Parathyroid adenoma (tissue), 2 donors: ENCODE results near the gene CCSER2.

Source experiments
- H2AFZ ChIP-seq: fragments of 300-600 bp; sonication (generic); one replicate; pipeline ENCODE4 v1.7.0; 2017; ENCODE audit warnings: antibody characterized with exemption, mild to moderate bottlenecking
- H3K27ac ChIP-seq: fragments of 300-600 bp; sonication (generic); one replicate; pipeline ENCODE4 v1.7.0; 2017
- H3K27me3 ChIP-seq: fragments of 300-600 bp; sonication (generic); one replicate; pipeline ENCODE4 v1.7.0; 2017; ENCODE audit warnings: low read length; ENCODE audit not compliant: control insufficient read depth, insufficient read depth
- H3K36me3 ChIP-seq: fragments of 300-600 bp; sonication (generic); one replicate; pipeline ENCODE4 v1.7.0; 2017; ENCODE audit warnings: low read length; ENCODE audit not compliant: control insufficient read depth, insufficient read depth
- H3K4me1 ChIP-seq: fragments of 300-600 bp; sonication (generic); one replicate; pipeline ENCODE4 v1.7.0; 2017; ENCODE audit warnings: control low read depth
- H3K4me2 ChIP-seq: fragments of 300-600 bp; sonication (generic); one replicate; pipeline ENCODE4 v1.7.0; 2017; ENCODE audit warnings: low read length
- H3K4me3 ChIP-seq: fragments of 300-600 bp; sonication (generic); one replicate; pipeline ENCODE4 v1.7.0; 2017; ENCODE audit warnings: low read depth, low read length
- H3K79me2 ChIP-seq: fragments of 300-600 bp; sonication (generic); one replicate; pipeline ENCODE4 v1.7.0; 2017; ENCODE audit warnings: control low read depth
- H3K9ac ChIP-seq: fragments of 300-600 bp; sonication (generic); one replicate; pipeline ENCODE4 v1.7.0; 2017; ENCODE audit warnings: mild to moderate bottlenecking
- H3K9me3 ChIP-seq: fragments of 300-600 bp; sonication (generic); one replicate; pipeline ENCODE4 v1.7.0; 2017; ENCODE audit warnings: low read length; ENCODE audit not compliant: control insufficient read depth
- TF ChIP-seq, protein P1 (sequence below): fragments of 300-600 bp; sonication (generic); IDR thresholded peaks from one replicate; pipeline ENCODE4 v1.7.0; 2017; ENCODE audit warnings: antibody characterized with exemption, mild to moderate bottlenecking
- donor health status: primary hyperparathyroidism.

CCSER2 gene

DNA sequence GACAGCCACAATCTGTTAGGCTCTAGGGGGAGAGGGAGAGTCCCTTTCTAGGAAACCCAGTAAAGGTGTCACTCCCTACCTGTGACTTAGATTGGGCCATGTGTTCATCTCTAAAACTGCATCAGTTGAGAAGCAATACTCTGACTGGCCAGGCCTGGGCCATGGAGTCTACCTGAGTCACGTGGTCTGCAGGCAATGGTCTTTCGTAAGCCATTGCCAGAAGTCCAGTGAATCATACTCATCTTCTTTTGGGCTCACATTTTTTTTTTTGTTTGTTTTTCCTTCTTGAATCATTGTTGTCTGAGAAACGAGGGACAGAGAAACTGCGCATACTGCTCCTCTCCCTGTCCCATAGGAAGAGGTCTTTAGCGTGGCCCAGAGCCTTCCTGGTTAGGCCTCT lies 215.6 kb downstream of the CCSER2 start:
- TF ChIP-seq, protein P1, sequence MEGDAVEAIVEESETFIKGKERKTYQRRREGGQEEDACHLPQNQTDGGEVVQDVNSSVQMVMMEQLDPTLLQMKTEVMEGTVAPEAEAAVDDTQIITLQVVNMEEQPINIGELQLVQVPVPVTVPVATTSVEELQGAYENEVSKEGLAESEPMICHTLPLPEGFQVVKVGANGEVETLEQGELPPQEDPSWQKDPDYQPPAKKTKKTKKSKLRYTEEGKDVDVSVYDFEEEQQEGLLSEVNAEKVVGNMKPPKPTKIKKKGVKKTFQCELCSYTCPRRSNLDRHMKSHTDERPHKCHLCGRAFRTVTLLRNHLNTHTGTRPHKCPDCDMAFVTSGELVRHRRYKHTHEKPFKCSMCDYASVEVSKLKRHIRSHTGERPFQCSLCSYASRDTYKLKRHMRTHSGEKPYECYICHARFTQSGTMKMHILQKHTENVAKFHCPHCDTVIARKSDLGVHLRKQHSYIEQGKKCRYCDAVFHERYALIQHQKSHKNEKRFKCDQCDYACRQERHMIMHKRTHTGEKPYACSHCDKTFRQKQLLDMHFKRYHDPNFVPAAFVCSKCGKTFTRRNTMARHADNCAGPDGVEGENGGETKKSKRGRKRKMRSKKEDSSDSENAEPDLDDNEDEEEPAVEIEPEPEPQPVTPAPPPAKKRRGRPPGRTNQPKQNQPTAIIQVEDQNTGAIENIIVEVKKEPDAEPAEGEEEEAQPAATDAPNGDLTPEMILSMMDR: no peak
- H3K79me2 ChIP-seq: no peaks in the 10 kb centered on the region

GRCh38 chr10:84545651-84546050 lies 217.3 kb downstream of the CCSER2 start:
- H3K4me1 ChIP-seq: peaks cover 6% of the 10 kb centered on the region
- H3K9ac ChIP-seq: no peak overlapping the region
- no peaks in the 10 kb centered on the region for H3K79me2 ChIP-seq
- no peak overlapping the region for H3K4me2 ChIP-seq
- TF ChIP-seq, protein P1: no peak
- H3K4me3 ChIP-seq: no peak overlapping the region
- H3K9me3 ChIP-seq: no peaks in the 10 kb centered on the region
- H3K27me3 ChIP-seq: peaks cover 7% of the 10 kb centered on the region
- no peak overlapping the region for H2AFZ ChIP-seq
- no peak overlapping the region for H3K27ac ChIP-seq
- no peaks in the 10 kb centered on the region for H3K36me3 ChIP-seq

More for the DNA sequence above, 215.6 kb downstream of the CCSER2 start:
- Histone ChIP-seq H2AFZ (no peak overlapping the region), H3K27me3 (peaks cover 4% of the 10 kb centered on the region), H3K9me3 (no peaks in the 10 kb centered on the region), H3K4me1 (peaks cover 12% of the 10 kb centered on the region), H3K4me2 (no peak overlapping the region), H3K27ac (no peak overlapping the region), H3K4me3 (no peak overlapping the region), H3K36me3 (no peaks in the 10 kb centered on the region), H3K9ac (no peak overlapping the region)

- Histone ChIP-seq H2AFZ (no peak overlapping the region), H3K9ac (no peak overlapping the region), H3K9me3 (no peaks in the 10 kb centered on the region), H3K4me1 (peaks cover 6% of the 10 kb centered on the region), H3K36me3 (no peaks in the 10 kb centered on the region), H3K27me3 (peaks cover 4% of the 10 kb centered on the region), H3K4me3 (no peak overlapping the region), H3K79me2 (no peaks in the 10 kb centered on the region), H3K27ac (no peak overlapping the region), H3K4me2 (no peak overlapping the region)
- TF ChIP-seq, protein P1: no peak
Measured at GRCh38 chr10:84546609-84547008, 218.2 kb downstream of the CCSER2 start.

- H3K4me2 ChIP-seq: no peak overlapping the region
- no peaks in the 10 kb centered on the region for H3K9me3 ChIP-seq
- H3K4me1 ChIP-seq: peaks cover 6% of the 10 kb centered on the region
- no peaks in the 10 kb centered on the region for H3K79me2 ChIP-seq
- H3K27me3 ChIP-seq: peaks cover 4% of the 10 kb centered on the region
- TF ChIP-seq, protein P1: no peak
- no peaks in the 10 kb centered on the region for H3K36me3 ChIP-seq
- no peak overlapping the region for H2AFZ ChIP-seq
- no peak overlapping the region for H3K4me3 ChIP-seq
- no peak overlapping the region for H3K9ac ChIP-seq
- no peak overlapping the region for H3K27ac ChIP-seq
Measured at GRCh38 chr10:84547616-84548015, 219.2 kb downstream of the CCSER2 start.

- Histone ChIP-seq H3K4me2 (no peak overlapping the region), H3K27ac (no peak overlapping the region), H2AFZ (no peak overlapping the region), H3K4me1 (peaks cover under 1% of the 10 kb centered on the region), H3K27me3 (peaks cover 4% of the 10 kb centered on the region), H3K4me3 (no peak overlapping the region), H3K9me3 (no peaks in the 10 kb centered on the region), H3K9ac (no peak overlapping the region), H3K79me2 (no peaks in the 10 kb centered on the region), H3K36me3 (no peaks in the 10 kb centered on the region)
- TF ChIP-seq, protein P1: no peak
Measured at GRCh38 chr10:84548869-84549268, 220.5 kb downstream of the CCSER2 start.
